GM12873 (cell line): ENCODE data around the gene AUH.

Source experiments
- TF ChIP-seq, protein P1 (sequence below): IDR thresholded peaks from 2 replicates; pipeline ENCODE4 v1.5.1; 2012; ENCODE audit warnings: low read depth, mild to moderate bottlenecking, moderate library complexity, low read length, control low read depth; ENCODE audit not compliant: insufficient read depth; ENCODE audit errors: missing control alignments

The AUH gene

DNA sequence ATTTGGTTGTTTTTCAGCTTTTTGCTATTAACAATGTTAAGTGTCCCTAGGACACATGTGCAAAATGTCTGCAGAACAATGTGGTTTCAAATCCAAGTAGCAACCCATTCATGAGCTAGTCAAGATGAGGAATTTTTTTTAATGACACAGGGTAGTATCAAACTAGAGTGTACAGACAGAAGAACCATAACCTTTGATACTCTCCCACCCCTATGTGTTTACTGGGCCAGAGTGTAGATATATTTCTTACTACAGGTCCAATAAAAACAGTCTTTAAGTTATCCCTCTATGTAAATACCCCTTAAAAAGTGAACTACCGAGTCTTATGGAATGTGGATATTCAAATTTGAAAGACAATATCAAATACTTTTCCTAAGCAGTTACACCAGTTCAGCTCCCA, 45.6 kb downstream of the AUH start:
- TF ChIP-seq, protein P1, sequence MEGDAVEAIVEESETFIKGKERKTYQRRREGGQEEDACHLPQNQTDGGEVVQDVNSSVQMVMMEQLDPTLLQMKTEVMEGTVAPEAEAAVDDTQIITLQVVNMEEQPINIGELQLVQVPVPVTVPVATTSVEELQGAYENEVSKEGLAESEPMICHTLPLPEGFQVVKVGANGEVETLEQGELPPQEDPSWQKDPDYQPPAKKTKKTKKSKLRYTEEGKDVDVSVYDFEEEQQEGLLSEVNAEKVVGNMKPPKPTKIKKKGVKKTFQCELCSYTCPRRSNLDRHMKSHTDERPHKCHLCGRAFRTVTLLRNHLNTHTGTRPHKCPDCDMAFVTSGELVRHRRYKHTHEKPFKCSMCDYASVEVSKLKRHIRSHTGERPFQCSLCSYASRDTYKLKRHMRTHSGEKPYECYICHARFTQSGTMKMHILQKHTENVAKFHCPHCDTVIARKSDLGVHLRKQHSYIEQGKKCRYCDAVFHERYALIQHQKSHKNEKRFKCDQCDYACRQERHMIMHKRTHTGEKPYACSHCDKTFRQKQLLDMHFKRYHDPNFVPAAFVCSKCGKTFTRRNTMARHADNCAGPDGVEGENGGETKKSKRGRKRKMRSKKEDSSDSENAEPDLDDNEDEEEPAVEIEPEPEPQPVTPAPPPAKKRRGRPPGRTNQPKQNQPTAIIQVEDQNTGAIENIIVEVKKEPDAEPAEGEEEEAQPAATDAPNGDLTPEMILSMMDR: no peak

DNA sequence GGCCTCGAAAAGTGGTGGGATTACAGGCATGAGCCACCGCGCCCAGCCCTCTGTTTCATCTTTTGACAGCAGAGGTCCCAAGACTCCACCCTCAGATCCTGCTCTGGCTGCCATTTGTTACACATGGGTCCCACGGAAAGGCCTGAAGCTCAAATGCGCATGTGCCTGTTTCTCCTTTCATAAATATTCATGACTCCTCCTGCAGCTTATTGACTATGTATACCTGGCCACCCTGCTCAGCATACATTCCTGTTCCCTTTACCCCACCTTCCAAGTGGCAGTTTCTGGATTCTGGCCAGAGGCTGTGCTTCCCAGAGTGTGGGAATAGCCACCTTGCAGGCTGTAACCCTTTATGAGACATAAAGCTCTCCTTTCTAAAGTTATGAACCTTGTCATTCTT, 46.5 kb downstream of the AUH start:
- TF ChIP-seq, protein P1: no peak

DNA sequence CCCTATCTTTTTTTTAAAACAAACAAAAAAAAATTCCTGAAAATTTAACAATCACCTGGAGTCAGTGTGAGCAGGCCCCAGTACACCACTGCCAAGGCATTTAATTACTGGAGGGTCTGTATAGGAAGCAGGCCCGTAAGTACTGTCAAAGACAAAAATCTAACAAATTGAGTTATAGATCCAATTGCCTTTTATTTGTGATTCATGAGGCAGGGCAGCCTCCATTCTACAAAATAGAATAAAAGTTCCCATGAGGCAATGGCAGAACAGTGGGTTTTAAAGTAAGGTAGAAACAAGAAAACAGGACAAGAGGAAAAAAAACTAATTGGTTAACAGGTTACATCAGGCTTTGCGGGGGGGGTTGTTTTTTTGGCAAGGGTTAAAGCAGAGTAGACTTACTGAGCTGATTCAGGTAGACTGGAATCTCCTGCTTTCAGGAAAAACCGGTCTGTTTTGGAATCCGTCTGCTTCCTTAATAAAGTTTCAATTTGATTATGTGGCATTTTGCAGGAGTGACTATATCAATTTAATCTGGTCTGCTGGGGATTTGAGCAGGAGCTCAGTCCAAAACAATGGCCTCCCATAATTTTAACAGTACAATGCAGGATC, 48.9 kb downstream of the AUH start:
- TF ChIP-seq, protein P1: no peak

DNA sequence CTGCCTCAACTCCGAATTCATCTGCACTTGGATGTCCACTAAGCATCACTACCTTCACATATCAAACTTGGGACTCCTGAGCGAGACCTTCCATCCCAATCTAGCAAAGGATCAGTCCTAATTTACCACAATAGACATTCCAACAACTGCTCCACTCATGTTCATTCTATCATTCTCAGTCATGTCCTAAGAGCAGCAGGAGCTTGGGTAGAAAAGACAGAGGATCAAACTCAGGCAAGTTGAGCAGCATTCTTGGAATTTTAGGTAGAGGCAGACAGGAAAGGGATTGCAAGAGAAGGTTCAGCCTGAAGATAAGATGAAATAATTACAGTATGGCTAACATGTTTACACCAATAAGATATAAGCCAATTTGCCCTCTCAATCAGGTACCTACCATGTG, 51.7 kb downstream of the AUH start:
- TF ChIP-seq, protein P1: no peak

DNA sequence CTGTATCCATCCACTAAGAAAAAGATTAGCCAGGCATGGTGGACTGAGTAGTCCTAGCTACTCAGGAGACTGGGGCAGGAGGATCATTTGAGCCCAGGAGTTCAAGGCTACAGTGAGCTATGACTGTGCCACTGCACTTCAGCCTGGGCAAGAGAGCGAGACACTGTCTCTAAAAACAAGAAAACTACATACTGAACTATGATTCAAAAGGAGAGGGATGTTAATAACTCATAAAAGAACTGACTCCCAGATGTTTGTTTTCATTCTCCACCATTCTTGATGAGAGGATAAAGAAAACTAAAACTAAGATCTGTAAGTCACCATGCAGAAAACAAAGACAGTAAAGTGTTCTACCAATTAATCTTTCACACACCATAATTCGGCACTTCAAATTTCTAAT, 53.5 kb downstream of the AUH start:
- TF ChIP-seq, protein P1: no peak

DNA sequence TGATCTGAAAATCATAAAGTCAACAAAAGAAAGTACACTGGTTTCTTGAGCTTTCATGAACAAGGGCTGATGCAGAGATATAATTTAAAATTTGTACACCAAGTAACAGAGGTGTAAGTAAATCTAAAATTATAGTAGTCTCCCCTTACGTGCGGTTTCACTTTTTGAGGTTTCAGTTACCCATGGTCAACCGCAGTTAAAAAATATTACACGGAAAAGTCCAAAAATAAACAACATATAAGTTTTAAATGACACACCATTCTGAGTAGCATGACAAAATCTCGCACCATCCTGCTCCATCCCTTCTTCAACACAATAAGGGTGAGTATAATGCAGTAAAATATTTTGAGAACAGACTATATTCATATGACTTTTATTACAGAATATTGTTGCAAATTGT, 54.4 kb downstream of the AUH start:
- TF ChIP-seq, protein P1: no peak

DNA sequence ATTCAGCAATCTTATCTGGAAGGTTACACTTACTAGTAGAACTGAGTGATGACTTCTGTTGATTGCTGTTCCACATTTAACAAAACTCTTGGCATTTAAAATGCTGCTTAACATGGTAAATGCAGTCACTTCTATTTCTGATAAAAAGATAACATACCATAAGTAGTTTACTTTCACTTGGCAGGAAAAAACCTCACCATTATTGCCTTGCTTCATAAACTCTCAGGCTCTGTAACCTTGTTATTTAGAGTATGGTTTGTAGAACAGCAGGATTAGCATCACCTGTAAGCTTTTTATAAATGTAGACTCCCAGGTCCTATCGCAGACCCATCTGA, 55.5 kb downstream of the AUH start:
- TF ChIP-seq, protein P1: no peak
